Osteocyte (in vitro differentiated cells): ENCODE measurements around the gene ZNF654. TPM values are rescaled to one million over a fixed set of nuclear protein-coding genes. Genes with fewer than 3 reads are reported as not detected.

Experiments
- DNase-seq: peaks from one replicate; pipeline ENCODE4 v3.0.0; 2021; ENCODE audit warnings: mixed read lengths; ENCODE audit not compliant: unreplicated experiment; ENCODE audit errors: extremely low spot score
- H3K27ac Mint-ChIP-seq: one replicate; pipeline ENCODE4 v1.8.0; 2021; ENCODE audit warnings: mild to moderate bottlenecking, mixed read lengths; ENCODE audit not compliant: unreplicated experiment
- H3K27me3 Mint-ChIP-seq: one replicate; pipeline ENCODE4 v1.8.0; 2021; ENCODE audit warnings: mixed read lengths; ENCODE audit not compliant: unreplicated experiment
- H3K36me3 Mint-ChIP-seq: one replicate; pipeline ENCODE4 v1.8.0; 2021; ENCODE audit warnings: mixed read lengths; ENCODE audit not compliant: unreplicated experiment
- H3K4me1 Mint-ChIP-seq: one replicate; pipeline ENCODE4 v1.8.0; 2021; ENCODE audit warnings: mixed read lengths; ENCODE audit not compliant: unreplicated experiment
- H3K4me3 Mint-ChIP-seq: one replicate; pipeline ENCODE4 v1.8.0; 2021; ENCODE audit warnings: mild to moderate bottlenecking, moderate library complexity, mixed read lengths; ENCODE audit not compliant: unreplicated experiment
- H3K9me3 Mint-ChIP-seq: one replicate; pipeline ENCODE4 v1.8.0; 2021; ENCODE audit warnings: mixed read lengths; ENCODE audit not compliant: unreplicated experiment
- CTCF ChIP-seq: fragments of 200-600 bp; sonication (generic); IDR thresholded peaks from 2 replicates; pipeline ENCODE4 v1.5.0; 2021; ENCODE audit warnings: antibody characterized with exemption, mild to moderate bottlenecking, moderate library complexity
- total RNA-seq: library from RNA; stranded (reverse); gene quantifications from 2 replicates; pipeline ENCODE4 v1.2.1, GENCODE V29; 2021

ZNF654 gene
- total RNA-seq, 1 donor from 2014 or later: 10.7 TPM

GRCh38 chr3:88025001-88025552, 34.0 kb upstream of the ZNF654 start:
- DNase-seq: no peak
- Mint-ChIP-seq H3K9me3 (peaks cover 5% of the 10 kb centered on the region), H3K4me3 (no peak overlapping the region), H3K4me1 (peaks cover 2% of the 10 kb centered on the region), H3K36me3 (no peaks in the 10 kb centered on the region), H3K27ac (no peak overlapping the region), H3K27me3 (peaks cover 35% of the 10 kb centered on the region)
- TF ChIP-seq CTCF: no peak

DNA sequence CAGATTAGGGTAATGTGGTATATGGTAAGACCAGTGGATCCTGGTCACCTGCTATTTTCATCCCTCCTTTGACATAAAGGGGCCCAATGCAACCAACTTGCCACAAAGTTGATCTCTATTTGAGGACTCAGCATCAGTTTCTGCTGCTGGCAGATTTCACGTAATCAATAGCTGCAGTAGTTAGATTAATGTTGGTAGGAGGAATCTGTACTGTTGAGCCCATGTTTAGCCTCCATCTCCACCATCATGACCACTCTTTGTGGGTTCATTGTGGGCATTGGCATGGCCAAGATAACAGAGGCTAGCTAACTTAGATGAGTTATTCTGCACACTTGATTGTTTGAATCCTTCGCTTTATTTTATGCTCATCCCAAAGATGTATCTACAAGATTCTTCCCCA, 30.2 kb upstream of the ZNF654 start:
- peaks cover 10% of the 10 kb centered on the region for H3K27me3 Mint-ChIP-seq
- TF ChIP-seq CTCF: no peak
- no peak for DNase-seq
- H3K4me1 Mint-ChIP-seq: peaks cover 18% of the 10 kb centered on the region
- peaks cover 5% of the 10 kb centered on the region for H3K9me3 Mint-ChIP-seq
- no peaks in the 10 kb centered on the region for H3K36me3 Mint-ChIP-seq
- no peak overlapping the region for H3K4me3 Mint-ChIP-seq
- H3K27ac Mint-ChIP-seq: no peak overlapping the region

- H3K27me3 Mint-ChIP-seq: peaks cover 4% of the 10 kb centered on the region
- no peak for TF ChIP-seq CTCF
- peaks cover 18% of the 10 kb centered on the region for H3K4me1 Mint-ChIP-seq
- H3K4me3 Mint-ChIP-seq: no peak overlapping the region
- no peak for DNase-seq
- no peak overlapping the region for H3K27ac Mint-ChIP-seq
- H3K36me3 Mint-ChIP-seq: no peaks in the 10 kb centered on the region
- H3K9me3 Mint-ChIP-seq: peaks cover 5% of the 10 kb centered on the region
Measured at GRCh38 chr3:88030210-88030609, 28.8 kb upstream of the ZNF654 start.

GRCh38 chr3:88031642-88032077, 27.4 kb upstream of the ZNF654 start:
- no peaks in the 10 kb centered on the region for H3K27me3 Mint-ChIP-seq
- H3K27ac Mint-ChIP-seq: peak overlapping the region; percentile 84
- no peak for TF ChIP-seq CTCF
- no peak for DNase-seq
- no peaks in the 10 kb centered on the region for H3K36me3 Mint-ChIP-seq
- no peaks in the 10 kb centered on the region for H3K9me3 Mint-ChIP-seq
- peaks cover 18% of the 10 kb centered on the region for H3K4me1 Mint-ChIP-seq
- peak overlapping the region; percentile 71 for H3K4me3 Mint-ChIP-seq

DNA sequence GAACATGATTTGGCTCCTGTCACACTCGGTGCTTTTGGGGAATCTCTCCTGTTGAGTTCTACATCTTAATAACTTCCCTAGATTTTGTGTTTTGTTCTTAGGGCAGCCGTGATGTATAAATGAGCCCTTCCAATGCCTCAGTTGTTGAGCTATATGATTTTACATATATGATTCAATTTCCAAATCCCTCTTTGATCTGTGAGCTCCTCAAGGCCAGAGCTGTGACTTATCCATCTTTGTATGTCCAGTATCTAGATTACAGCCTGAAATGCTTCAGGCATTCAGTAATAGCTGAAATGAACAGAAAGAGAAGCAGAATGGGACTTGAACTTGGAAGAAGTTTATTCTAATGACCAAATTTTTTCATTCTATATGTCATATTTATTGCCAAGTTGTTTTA, 26.8 kb upstream of the ZNF654 start:
- H3K36me3 Mint-ChIP-seq: no peaks in the 10 kb centered on the region
- H3K27me3 Mint-ChIP-seq: no peaks in the 10 kb centered on the region
- peak overlapping the region; percentile 71 for H3K4me3 Mint-ChIP-seq
- H3K4me1 Mint-ChIP-seq: peaks cover 18% of the 10 kb centered on the region
- H3K27ac Mint-ChIP-seq: peak overlapping the region; percentile 84
- TF ChIP-seq CTCF: no peak
- no peak for DNase-seq
- no peaks in the 10 kb centered on the region for H3K9me3 Mint-ChIP-seq
